Testis (tissue), 3 donors: ENCODE measurements around the gene SLC25A26. TPM values are rescaled to one million over a fixed set of nuclear protein-coding genes. Genes with fewer than 3 reads are reported as not detected.

Experiments used
- DNase-seq: peaks from one replicate; pipeline ENCODE4 v3.0.0-alpha.2; 2019
- H3K27ac ChIP-seq, 2 donors: fragments of 200-600 bp; sonication (generic); one replicate each; pipeline ENCODE4 v1.5.1; 2019
- H3K27me3 ChIP-seq: fragments of 200-600 bp; sonication (generic); one replicate; pipeline ENCODE4 v1.5.1; 2019
- H3K36me3 ChIP-seq: fragments of 200-600 bp; sonication (generic); one replicate; pipeline ENCODE4 v1.5.1; 2017; ENCODE audit warnings: low read depth; ENCODE audit errors: missing control alignments
- H3K4me1 ChIP-seq: fragments of 200-600 bp; sonication (generic); one replicate; pipeline ENCODE4 v1.5.1; 2019
- H3K4me3 ChIP-seq, 2 donors: fragments of 200-600 bp; sonication (generic); one replicate each; pipeline ENCODE4 v1.5.1; 2017 to 2019
- H3K9me3 ChIP-seq: fragments of 200-600 bp; sonication (generic); one replicate; pipeline ENCODE4 v1.5.1; 2017
- CTCF ChIP-seq, 3 experiments: fragments of 450-650 bp in 2 of 3; fragments of 200-600 bp in 1 of 3; sonication (generic) in 1 of 3; IDR thresholded peaks; one replicate each; pipeline ENCODE4 v1.5.1; 2016 to 2019; ENCODE audit warnings: antibody characterized with exemption in 3 of 3, mild to moderate bottlenecking in 2 of 3, moderate library complexity in 1 of 3
- POLR2A ChIP-seq: fragments of 450-650 bp; IDR thresholded peaks from one replicate; pipeline ENCODE4 v1.6.1; 2017; ENCODE audit warnings: antibody characterized with exemption, mild to moderate bottlenecking, moderate library complexity
- WGBS, 2 donors: methylation state at CpG; one replicate each; pipeline ENCODE4 v1.1.5; 2018; 5-methylcytosine and 5-hydroxymethylcytosine counted together
- intact Hi-C: fragments of 100-400 bp; cut with DNase I; formaldehyde crosslinking; loops from one replicate; pipeline ENCODE4 v1.15.1; 2023; ENCODE audit warnings: low total_unique reads
- polyA plus RNA-seq: library from polyadenylated mRNA; stranded (reverse); fragments of 350-450 nt; fragmentation: Illumina TruSeq; extraction: RNeasy Lipid Tissue Mini Kit (QIAGEN cat#74804); gene quantifications from one replicate; pipeline ENCODE4 v1.2.3, GENCODE V29; 2014; ENCODE audit warnings: low read depth, low replicate concordance; ENCODE audit not compliant: insufficient read depth
- total RNA-seq, 2 donors: library from RNA; depleted of rRNA; stranded (reverse); fragments of >200 nt; gene quantifications; one replicate each; pipeline ENCODE4 v1.2.3, GENCODE V29; 2016

The SLC25A26 gene
- total and polyA plus RNA-seq, 3 donors from 2014 or later = 29.7 to 30.5 (median 30.0) TPM

- Histone ChIP-seq H3K4me3 (no peak overlapping the region), H3K9me3 (no peaks in the 10 kb centered on the region), H3K27ac (peak overlapping the region in 1 of 2 donors; percentile 8), H3K27me3 (no peaks in the 10 kb centered on the region), H3K36me3 (no peaks in the 10 kb centered on the region), H3K4me1 (peaks cover 6% of the 10 kb centered on the region)
- WGBS, 2 donors = 62 to 64% methylated on average over 5 of the region's 5 CpGs
- intact Hi-C loops = loop anchor here (10.0 kb wide), 1 partner anchor 409 kb away; no protein-coding TSS in a partner anchor
- TF ChIP-seq POLR2A = no peak
- no peak for TF ChIP-seq CTCF (IDR thresholded peaks at IDR 0.05)
- DNase-seq = peak; percentile 49
These were observed 185.4 kb downstream of the SLC25A26 start for GRCh38 chr3:66406163-66406562.

- DNase-seq = no peak
- Histone ChIP-seq H3K9me3 (no peaks in the 10 kb centered on the region), H3K27ac (no peak overlapping the region), H3K4me3 (no peak overlapping the region), H3K4me1 (peaks cover 9% of the 10 kb centered on the region), H3K27me3 (no peaks in the 10 kb centered on the region), H3K36me3 (no peaks in the 10 kb centered on the region)
- 65 to 68% methylated on average over 17 of the region's 17 CpGs for WGBS, 2 donors
- TF ChIP-seq POLR2A = no peak
- TF ChIP-seq CTCF (IDR thresholded peaks at IDR 0.05) = no peak
- intact Hi-C loops = loop anchor here (10.0 kb wide), 1 partner anchor 408 kb away; no protein-coding TSS in a partner anchor
These were observed 186.2 kb downstream of the SLC25A26 start for GRCh38 chr3:66406831-66407610.

- Histone ChIP-seq H3K4me3 (no peak overlapping the region), H3K27me3 (no peaks in the 10 kb centered on the region), H3K4me1 (peaks cover 7% of the 10 kb centered on the region), H3K27ac (no peak overlapping the region), H3K36me3 (no peaks in the 10 kb centered on the region), H3K9me3 (no peaks in the 10 kb centered on the region)
- DNase-seq = peak; percentile 80
- TF ChIP-seq POLR2A = no peak
- peak; percentile 57 to 83 (median 69) for TF ChIP-seq CTCF (IDR thresholded peaks at IDR 0.05)
- intact Hi-C loops = loop anchor here (10.0 kb wide), 1 partner anchor 407 kb away; no protein-coding TSS in a partner anchor
- 66 to 75% methylated on average over 11 to 14 of the region's 14 CpGs for WGBS, 2 donors
These were observed 186.9 kb downstream of the SLC25A26 start for GRCh38 chr3:66407611-66408218.

- no peak for DNase-seq
- Histone ChIP-seq H3K27me3 (no peaks in the 10 kb centered on the region), H3K9me3 (no peaks in the 10 kb centered on the region), H3K36me3 (no peaks in the 10 kb centered on the region), H3K27ac (no peak overlapping the region), H3K4me3 (no peak overlapping the region), H3K4me1 (peaks cover 7% of the 10 kb centered on the region)
- WGBS, 2 donors = 94 to 95% methylated on average over 19 to 24 of the region's 24 CpGs
- intact Hi-C loops = loop anchor here (10.0 kb wide), 2 partner anchors 85 to 405 kb away; no protein-coding TSS in a partner anchor
- TF ChIP-seq POLR2A = no peak
- no peak for TF ChIP-seq CTCF (IDR thresholded peaks at IDR 0.05)
These were observed 189.3 kb downstream of the SLC25A26 start for GRCh38 chr3:66409771-66410754.
